ENCODE data around the gene ERCC1. TPM values are rescaled to one million over a fixed set of nuclear protein-coding genes. Genes with fewer than 3 reads are reported as not detected.

Gene ERCC1
- total RNA-seq, 1 donor from 2014 or later: 67.5 TPM

DNA sequence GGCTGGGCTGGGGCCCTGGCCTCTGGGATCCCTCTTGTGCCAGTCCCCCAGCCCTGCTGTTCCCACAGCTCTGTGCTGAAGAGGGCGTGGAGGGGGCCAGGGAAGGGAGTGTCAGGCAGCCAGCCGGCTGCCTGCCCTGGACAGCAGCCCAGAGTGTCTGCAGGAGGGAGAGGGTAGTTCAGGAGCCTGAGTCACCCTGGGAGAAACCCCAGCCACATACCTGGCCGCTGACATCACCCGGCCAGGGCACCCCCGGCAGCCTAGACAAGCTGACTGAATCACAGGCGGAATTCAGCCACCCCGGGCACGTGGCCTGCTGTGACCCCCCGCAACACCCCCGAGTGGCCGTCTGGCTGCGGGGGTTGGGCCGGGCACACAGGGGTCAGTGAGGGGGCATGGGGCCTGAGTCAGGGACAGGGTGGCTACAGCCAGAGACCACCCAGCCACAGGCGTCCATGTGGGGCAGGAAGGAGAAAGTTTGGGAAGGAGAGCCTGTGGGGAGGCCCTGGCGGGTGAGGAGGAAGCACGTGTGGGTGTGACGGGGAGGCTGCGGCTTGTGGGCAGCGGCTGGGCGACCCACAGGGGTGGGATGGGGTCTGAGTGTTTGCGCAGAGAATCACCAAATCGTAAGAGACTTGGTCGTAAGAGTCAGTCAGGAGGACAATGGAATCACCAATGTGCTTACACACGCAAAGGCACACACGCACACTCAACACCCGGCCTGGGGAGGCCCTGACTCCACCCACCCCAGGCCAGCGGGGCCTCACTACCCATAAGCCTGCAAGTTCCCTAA, 32.2 kb upstream of the ERCC1 start:
- Histone ChIP-seq H3K36me3 (ENCODE audit: insufficient read depth, low read length) (no peaks in the 10 kb centered on the region), H3K4me3 (ENCODE audit: insufficient read depth, low read depth, low read length) (peak overlapping the region; percentile 30), H3K27ac (ENCODE audit: low read depth, low read length) (peak overlapping the region; percentile 98), H4K20me1 (ENCODE audit: insufficient read depth, low read length) (no peaks in the 10 kb centered on the region), H3K79me2 (ENCODE audit: insufficient read depth, low read length) (no peaks in the 10 kb centered on the region), H3K27me3 (ENCODE audit: insufficient read depth, low read length) (no peaks in the 10 kb centered on the region), H3K4me1 (ENCODE audit: insufficient read depth, low read length) (peaks cover 31% of the 10 kb centered on the region), H3K9me3 (ENCODE audit: insufficient read depth, low read depth, low read length) (no peaks in the 10 kb centered on the region), H3K9ac (ENCODE audit: low read length) (peak overlapping the region; percentile 87), H2AFZ (ENCODE audit: low read depth, low read length) (no peak overlapping the region), H3K4me2 (ENCODE audit: low read length) (peak overlapping the region; percentile 74)
- Mint-ChIP-seq H3K4me3 (ENCODE audit: unreplicated experiment) (peak overlapping the region; percentile 50), H3K27ac (ENCODE audit: unreplicated experiment) (peak overlapping the region; percentile 99), H3K9me3 (ENCODE audit: unreplicated experiment) (no peaks in the 10 kb centered on the region), H3K4me1 (ENCODE audit: low read depth, unreplicated experiment) (peaks cover 8% of the 10 kb centered on the region), H3K36me3 (ENCODE audit: low read depth, unreplicated experiment) (no peaks in the 10 kb centered on the region), H3K27me3 (ENCODE audit: low read depth, unreplicated experiment) (no peaks in the 10 kb centered on the region)
- TF ChIP-seq EZH2 (IDR thresholded peaks at IDR 0.05; ENCODE audit: insufficient read depth, low read length): no peak
- FAIRE-seq: peak; percentile 5
- DNase-seq (ENCODE audit: low read depth): peak; percentile 99

- peak overlapping the region; percentile 98 for H3K27ac ChIP-seq (ENCODE audit: low read depth, low read length)
- Mint-ChIP-seq H3K27me3 (ENCODE audit: low read depth, unreplicated experiment) (no peaks in the 10 kb centered on the region), H3K4me3 (ENCODE audit: unreplicated experiment) (peak overlapping the region; percentile 81), H3K27ac (ENCODE audit: unreplicated experiment) (peak overlapping the region; percentile 99), H3K4me1 (ENCODE audit: low read depth, unreplicated experiment) (peaks cover 10% of the 10 kb centered on the region), H3K9me3 (ENCODE audit: unreplicated experiment) (no peaks in the 10 kb centered on the region), H3K36me3 (ENCODE audit: low read depth, unreplicated experiment) (no peaks in the 10 kb centered on the region)
- no peaks in the 10 kb centered on the region for H3K79me2 ChIP-seq (ENCODE audit: insufficient read depth, low read length)
- TF ChIP-seq, protein P1, sequence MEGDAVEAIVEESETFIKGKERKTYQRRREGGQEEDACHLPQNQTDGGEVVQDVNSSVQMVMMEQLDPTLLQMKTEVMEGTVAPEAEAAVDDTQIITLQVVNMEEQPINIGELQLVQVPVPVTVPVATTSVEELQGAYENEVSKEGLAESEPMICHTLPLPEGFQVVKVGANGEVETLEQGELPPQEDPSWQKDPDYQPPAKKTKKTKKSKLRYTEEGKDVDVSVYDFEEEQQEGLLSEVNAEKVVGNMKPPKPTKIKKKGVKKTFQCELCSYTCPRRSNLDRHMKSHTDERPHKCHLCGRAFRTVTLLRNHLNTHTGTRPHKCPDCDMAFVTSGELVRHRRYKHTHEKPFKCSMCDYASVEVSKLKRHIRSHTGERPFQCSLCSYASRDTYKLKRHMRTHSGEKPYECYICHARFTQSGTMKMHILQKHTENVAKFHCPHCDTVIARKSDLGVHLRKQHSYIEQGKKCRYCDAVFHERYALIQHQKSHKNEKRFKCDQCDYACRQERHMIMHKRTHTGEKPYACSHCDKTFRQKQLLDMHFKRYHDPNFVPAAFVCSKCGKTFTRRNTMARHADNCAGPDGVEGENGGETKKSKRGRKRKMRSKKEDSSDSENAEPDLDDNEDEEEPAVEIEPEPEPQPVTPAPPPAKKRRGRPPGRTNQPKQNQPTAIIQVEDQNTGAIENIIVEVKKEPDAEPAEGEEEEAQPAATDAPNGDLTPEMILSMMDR (IDR thresholded peaks at IDR 0.05; ENCODE audit: insufficient read depth, low read depth, low read length): no peak
- no peaks in the 10 kb centered on the region for H3K27me3 ChIP-seq (ENCODE audit: insufficient read depth, low read length)
- H3K9me3 ChIP-seq (ENCODE audit: insufficient read depth, low read depth, low read length): no peaks in the 10 kb centered on the region
- H4K20me1 ChIP-seq (ENCODE audit: insufficient read depth, low read length): no peaks in the 10 kb centered on the region
- peak overlapping the region; percentile 69 for H3K4me3 ChIP-seq (ENCODE audit: insufficient read depth, low read depth, low read length)
- H3K4me1 ChIP-seq (ENCODE audit: insufficient read depth, low read length): peaks cover 45% of the 10 kb centered on the region
- DNase-seq (ENCODE audit: low read depth) (no peak), FAIRE-seq (no peak)
- H3K36me3 ChIP-seq (ENCODE audit: insufficient read depth, low read length): no peaks in the 10 kb centered on the region
- H3K9ac ChIP-seq (ENCODE audit: low read length): peak overlapping the region; percentile 100
- no peak overlapping the region for H2AFZ ChIP-seq (ENCODE audit: low read depth, low read length)
- peak overlapping the region; percentile 97 for H3K4me2 ChIP-seq (ENCODE audit: low read length)
Measured at GRCh38 chr19:45451850-45452387, 28.2 kb upstream of the ERCC1 start.

DNA sequence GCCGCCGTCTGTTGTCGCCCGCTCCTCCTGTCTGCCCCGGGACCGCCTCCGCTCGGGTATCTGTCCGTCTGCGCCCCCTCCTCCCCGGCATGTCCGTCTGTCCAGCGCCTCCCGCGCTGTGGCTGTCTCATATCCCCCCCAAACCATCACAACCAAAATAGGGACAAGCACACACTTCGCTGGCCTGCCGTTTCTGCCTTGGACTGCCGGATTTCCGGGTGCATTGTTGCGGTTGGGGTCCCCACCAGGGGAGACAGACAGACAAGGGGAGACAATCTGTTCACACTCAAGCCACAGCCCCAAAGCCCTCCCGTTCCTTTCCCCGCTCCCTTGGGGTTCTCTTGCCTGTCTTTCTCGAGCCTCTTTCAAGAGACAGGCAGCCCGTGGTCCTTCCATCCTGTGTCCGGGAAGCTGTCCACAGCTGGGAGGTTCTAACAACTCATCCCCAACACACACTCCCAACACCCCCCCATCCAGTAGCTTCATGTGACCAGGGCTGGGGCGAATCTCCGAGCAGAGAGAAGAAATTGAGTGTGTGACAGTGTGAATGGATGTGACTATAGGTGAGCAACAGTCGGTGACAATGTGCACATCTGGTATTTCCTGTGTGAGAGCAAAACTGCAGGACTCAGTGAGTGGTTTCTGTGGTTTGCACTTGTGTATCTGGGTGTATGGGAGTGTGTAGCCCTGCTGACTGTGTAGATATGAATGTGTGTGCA, 27.6 kb upstream of the ERCC1 start:
- FAIRE-seq (no peak), DNase-seq (ENCODE audit: low read depth) (peak; percentile 92)
- H3K27ac Mint-ChIP-seq (ENCODE audit: unreplicated experiment): peak overlapping the region; percentile 99
- Histone ChIP-seq H3K4me1 (ENCODE audit: insufficient read depth, low read length) (peaks cover 41% of the 10 kb centered on the region), H3K27ac (ENCODE audit: low read depth, low read length) (peak overlapping the region; percentile 98), H3K4me3 (ENCODE audit: insufficient read depth, low read depth, low read length) (peak overlapping the region; percentile 69), H3K9me3 (ENCODE audit: insufficient read depth, low read depth, low read length) (no peaks in the 10 kb centered on the region), H3K4me2 (ENCODE audit: low read length) (peak overlapping the region; percentile 97), H3K36me3 (ENCODE audit: insufficient read depth, low read length) (no peaks in the 10 kb centered on the region), H3K9ac (ENCODE audit: low read length) (peak overlapping the region; percentile 100), H3K79me2 (ENCODE audit: insufficient read depth, low read length) (no peaks in the 10 kb centered on the region), H2AFZ (ENCODE audit: low read depth, low read length) (peak overlapping the region; percentile 53), H4K20me1 (ENCODE audit: insufficient read depth, low read length) (no peaks in the 10 kb centered on the region), H3K27me3 (ENCODE audit: insufficient read depth, low read length) (no peaks in the 10 kb centered on the region)
- H3K9me3 Mint-ChIP-seq (ENCODE audit: unreplicated experiment): no peaks in the 10 kb centered on the region
- H3K27me3 Mint-ChIP-seq (ENCODE audit: low read depth, unreplicated experiment): no peaks in the 10 kb centered on the region
- peaks cover 10% of the 10 kb centered on the region for H3K4me1 Mint-ChIP-seq (ENCODE audit: low read depth, unreplicated experiment)
- H3K4me3 Mint-ChIP-seq (ENCODE audit: unreplicated experiment): peak overlapping the region; percentile 81
- H3K36me3 Mint-ChIP-seq (ENCODE audit: low read depth, unreplicated experiment): no peaks in the 10 kb centered on the region
- TF ChIP-seq EZH2 (IDR thresholded peaks at IDR 0.05; ENCODE audit: insufficient read depth, low read length): no peak
- TF ChIP-seq, protein P1 (IDR thresholded peaks at IDR 0.05; ENCODE audit: insufficient read depth, low read depth, low read length): no peak
